ENCODE results near the gene GPER1.

DNA sequence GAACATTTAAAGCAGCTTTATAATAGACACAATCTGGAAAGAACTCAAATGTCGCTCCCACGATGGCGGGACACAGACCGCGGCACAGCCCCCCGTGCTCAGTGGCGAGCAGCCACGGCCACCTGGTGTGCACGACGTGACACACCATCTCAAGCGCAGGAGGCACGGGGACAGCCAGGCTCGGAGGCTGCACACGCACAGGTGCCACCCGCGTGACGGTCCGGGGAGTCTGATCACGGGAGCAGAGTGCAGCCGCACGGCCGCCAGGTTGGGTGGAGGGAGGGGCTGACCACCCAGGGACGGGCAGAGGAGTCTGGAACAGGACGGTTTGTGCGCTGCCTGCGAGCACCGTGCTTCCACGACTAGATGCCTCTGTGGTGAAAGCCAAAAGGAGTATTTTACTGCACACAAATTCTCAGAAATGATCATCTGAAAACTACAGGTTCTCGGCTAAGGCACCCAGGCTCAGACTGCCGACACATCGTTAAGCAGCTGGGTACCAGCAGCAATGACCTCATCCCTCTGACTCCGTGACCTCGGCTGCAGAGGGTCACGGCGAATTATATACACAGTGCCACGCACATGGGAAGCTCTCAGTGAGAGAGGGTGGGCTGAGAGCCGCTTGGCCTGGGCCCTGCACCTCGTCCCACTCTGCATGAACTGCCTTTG is 7.5 kb upstream of the GPER1 start:
- TF ChIP-seq, protein P1, sequence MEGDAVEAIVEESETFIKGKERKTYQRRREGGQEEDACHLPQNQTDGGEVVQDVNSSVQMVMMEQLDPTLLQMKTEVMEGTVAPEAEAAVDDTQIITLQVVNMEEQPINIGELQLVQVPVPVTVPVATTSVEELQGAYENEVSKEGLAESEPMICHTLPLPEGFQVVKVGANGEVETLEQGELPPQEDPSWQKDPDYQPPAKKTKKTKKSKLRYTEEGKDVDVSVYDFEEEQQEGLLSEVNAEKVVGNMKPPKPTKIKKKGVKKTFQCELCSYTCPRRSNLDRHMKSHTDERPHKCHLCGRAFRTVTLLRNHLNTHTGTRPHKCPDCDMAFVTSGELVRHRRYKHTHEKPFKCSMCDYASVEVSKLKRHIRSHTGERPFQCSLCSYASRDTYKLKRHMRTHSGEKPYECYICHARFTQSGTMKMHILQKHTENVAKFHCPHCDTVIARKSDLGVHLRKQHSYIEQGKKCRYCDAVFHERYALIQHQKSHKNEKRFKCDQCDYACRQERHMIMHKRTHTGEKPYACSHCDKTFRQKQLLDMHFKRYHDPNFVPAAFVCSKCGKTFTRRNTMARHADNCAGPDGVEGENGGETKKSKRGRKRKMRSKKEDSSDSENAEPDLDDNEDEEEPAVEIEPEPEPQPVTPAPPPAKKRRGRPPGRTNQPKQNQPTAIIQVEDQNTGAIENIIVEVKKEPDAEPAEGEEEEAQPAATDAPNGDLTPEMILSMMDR (IDR thresholded peaks at IDR 0.05), result no peak
- no peak for TF ChIP-seq POLR2A (IDR thresholded peaks at IDR 0.05)

Data from sigmoid colon (tissue), 3 donors.